Measurements from ENCODE around the gene VPREB1.
A peak's percentile ranks its signal among the peaks of the same experiment; 100 is the strongest.
"Not testable (repeated sequence)": the region's sequence is repeated elsewhere in the genome, so short reads cannot be mapped to it uniquely, and the experiment has no call there.

VPREB1 gene

GRCh38 chr22:22241554-22241898 is 3.1 kb upstream of the VPREB1 start:
- intact Hi-C loops (cut with DNase I), result no loop called here
- no peak for DNase-seq

GRCh38 chr22:22242488-22242887 is 2.1 kb upstream of the VPREB1 start:
- intact Hi-C loops (cut with DNase I), result no loop called here

GRCh38 chr22:22243033-22243680 is 1.4 kb upstream of the VPREB1 start:
- intact Hi-C loops (cut with DNase I), result no loop called here
- DNase-seq, result no peak

More at GRCh38 chr22:22242488-22242887, 2.1 kb upstream of the VPREB1 start:
- DNase-seq, result no peak

- DNase-seq, result no peak
- intact Hi-C loops (cut with DNase I), result no loop called here
Measured at GRCh38 chr22:22245256-22245909, 797 bp downstream of the VPREB1 start.

GRCh38 chr22:22245935-22246525 is 1.4 kb downstream of the VPREB1 start:
- peak in 1 of 42 donors; percentile 10 for DNase-seq
- intact Hi-C loops (cut with DNase I), result no loop called here

GRCh38 chr22:22246706-22247105 is 2.1 kb downstream of the VPREB1 start:
- DNase-seq, result peak in 2 of 42 donors; percentile 17 to 25
- intact Hi-C loops (cut with DNase I), result no loop called here

- peak in 2 of 42 donors; percentile 2 to 17 for DNase-seq
- intact Hi-C loops (cut with DNase I), result no loop called here
Measured at GRCh38 chr22:22248878-22249277, 4.3 kb downstream of the VPREB1 start.

GRCh38 chr22:22250651-22251050 is 6.1 kb downstream of the VPREB1 start:
- intact Hi-C loops (cut with DNase I); DNase-seq: not testable (repeated sequence)

GRCh38 chr22:22256133-22256532 is 11.5 kb downstream of the VPREB1 start:
- DNase-seq; intact Hi-C loops (cut with DNase I): not testable (repeated sequence)

GRCh38 chr22:22258597-22259415 is 14.2 kb downstream of the VPREB1 start:
- DNase-seq; intact Hi-C loops (cut with DNase I): not testable (repeated sequence)

- intact Hi-C loops (cut with DNase I); DNase-seq: not testable (repeated sequence)
Measured at GRCh38 chr22:22260169-22260568, 15.6 kb downstream of the VPREB1 start.

GRCh38 chr22:22260586-22260985 is 16.0 kb downstream of the VPREB1 start:
- DNase-seq; intact Hi-C loops (cut with DNase I): not testable (repeated sequence)

- intact Hi-C loops (cut with DNase I), result not testable (repeated sequence)
- DNase-seq, result peak in 3 of 42 donors; percentile 4 to 28 (median 25)
Measured at GRCh38 chr22:22262332-22263074, 17.9 kb downstream of the VPREB1 start.

GRCh38 chr22:22263823-22264222 is 19.2 kb downstream of the VPREB1 start:
- DNase-seq; intact Hi-C loops (cut with DNase I): not testable (repeated sequence)

GRCh38 chr22:22270036-22270676 is 25.6 kb downstream of the VPREB1 start:
- intact Hi-C loops (cut with DNase I); DNase-seq: not testable (repeated sequence)

GRCh38 chr22:22277423-22277822 is 32.8 kb downstream of the VPREB1 start:
- intact Hi-C loops (cut with DNase I); DNase-seq: not testable (repeated sequence)

- DNase-seq; intact Hi-C loops (cut with DNase I): not testable (repeated sequence)
Measured at GRCh38 chr22:22284962-22285756, 40.6 kb downstream of the VPREB1 start.

Data from head of caudate nucleus (tissue), 42 donors.